ENCODE data around the gene PTS. TPM values are rescaled to one million over a fixed set of nuclear protein-coding genes. Genes with fewer than 3 reads are reported as not detected.
"Not testable (repeated sequence)": the region's sequence is repeated elsewhere in the genome, so short reads cannot be mapped to it uniquely, and the experiment has no call there.

The PTS gene
- total and polyA plus RNA-seq, 2 donors from 2014 or later, result 40.6 to 76.4 TPM

DNA sequence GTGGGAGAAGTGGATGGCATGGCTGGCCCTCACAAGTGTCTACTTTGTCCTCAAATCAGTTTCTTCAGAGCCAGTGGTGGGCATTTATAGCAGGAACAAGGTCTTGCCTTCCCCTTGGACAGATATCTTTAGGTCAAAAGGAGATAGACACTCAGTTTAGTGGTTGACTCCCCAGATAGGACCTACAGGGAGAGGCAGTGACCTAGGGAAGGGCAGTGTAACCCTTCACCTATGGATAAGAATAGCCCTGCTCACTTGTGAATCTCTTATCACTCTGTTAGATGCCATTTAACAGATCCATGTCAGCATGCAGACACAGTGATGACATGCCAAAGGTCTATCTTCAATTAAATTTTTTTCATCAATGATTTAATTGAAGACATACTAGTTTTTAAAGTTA is 39.9 kb upstream of the PTS start:
- Histone ChIP-seq H3K9me3 (ENCODE audit: control insufficient read depth in 2 of 3, insufficient read depth in 1 of 3, low read length in 3 of 3) (no peaks in the 10 kb centered on the region), H3K27ac (ENCODE audit: low read depth in 2 of 2, low read length in 2 of 2) (no peak overlapping the region), H3K36me3 (ENCODE audit: control insufficient read depth in 2 of 3, insufficient read depth in 3 of 3, low read length in 3 of 3) (no peaks in the 10 kb centered on the region), H3K9ac (ENCODE audit: low read length in 3 of 3) (no peak overlapping the region), H3K4me3 (ENCODE audit: low read length in 3 of 3) (no peak overlapping the region), H3K4me1 (ENCODE audit: control insufficient read depth in 2 of 3, insufficient read depth in 2 of 3, low read depth in 1 of 3, low read length in 3 of 3) (no peaks in the 10 kb centered on the region), H3K27me3 (ENCODE audit: control insufficient read depth, insufficient read depth, low read length) (no peaks in the 10 kb centered on the region)
- DNase-seq, result no peak
- intact Hi-C loops (cut with DNase I), result no loop called here
- TF ChIP-seq, protein P1, sequence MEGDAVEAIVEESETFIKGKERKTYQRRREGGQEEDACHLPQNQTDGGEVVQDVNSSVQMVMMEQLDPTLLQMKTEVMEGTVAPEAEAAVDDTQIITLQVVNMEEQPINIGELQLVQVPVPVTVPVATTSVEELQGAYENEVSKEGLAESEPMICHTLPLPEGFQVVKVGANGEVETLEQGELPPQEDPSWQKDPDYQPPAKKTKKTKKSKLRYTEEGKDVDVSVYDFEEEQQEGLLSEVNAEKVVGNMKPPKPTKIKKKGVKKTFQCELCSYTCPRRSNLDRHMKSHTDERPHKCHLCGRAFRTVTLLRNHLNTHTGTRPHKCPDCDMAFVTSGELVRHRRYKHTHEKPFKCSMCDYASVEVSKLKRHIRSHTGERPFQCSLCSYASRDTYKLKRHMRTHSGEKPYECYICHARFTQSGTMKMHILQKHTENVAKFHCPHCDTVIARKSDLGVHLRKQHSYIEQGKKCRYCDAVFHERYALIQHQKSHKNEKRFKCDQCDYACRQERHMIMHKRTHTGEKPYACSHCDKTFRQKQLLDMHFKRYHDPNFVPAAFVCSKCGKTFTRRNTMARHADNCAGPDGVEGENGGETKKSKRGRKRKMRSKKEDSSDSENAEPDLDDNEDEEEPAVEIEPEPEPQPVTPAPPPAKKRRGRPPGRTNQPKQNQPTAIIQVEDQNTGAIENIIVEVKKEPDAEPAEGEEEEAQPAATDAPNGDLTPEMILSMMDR (IDR thresholded peaks at IDR 0.05; ENCODE audit: borderline replicate concordance, extremely low read depth, insufficient read depth), result no peak
- FAIRE-seq, result no peak

GRCh38 chr11:112195113-112195512 is 31.1 kb upstream of the PTS start:
- H3K27ac ChIP-seq (ENCODE audit: low read depth in 2 of 2, low read length in 2 of 2); intact Hi-C loops (cut with DNase I); H3K9me3 ChIP-seq (ENCODE audit: control insufficient read depth in 2 of 3, insufficient read depth in 1 of 3, low read length in 3 of 3); H3K4me3 ChIP-seq (ENCODE audit: low read length in 3 of 3); H3K27me3 ChIP-seq (ENCODE audit: control insufficient read depth, insufficient read depth, low read length); H3K4me1 ChIP-seq (ENCODE audit: control insufficient read depth in 2 of 3, insufficient read depth in 2 of 3, low read depth in 1 of 3, low read length in 3 of 3); H3K9ac ChIP-seq (ENCODE audit: low read length in 3 of 3); H3K36me3 ChIP-seq (ENCODE audit: control insufficient read depth in 2 of 3, insufficient read depth in 3 of 3, low read length in 3 of 3); FAIRE-seq: not testable (repeated sequence)
- DNase-seq, result peak in 1 of 5 donors; percentile 67

DNA sequence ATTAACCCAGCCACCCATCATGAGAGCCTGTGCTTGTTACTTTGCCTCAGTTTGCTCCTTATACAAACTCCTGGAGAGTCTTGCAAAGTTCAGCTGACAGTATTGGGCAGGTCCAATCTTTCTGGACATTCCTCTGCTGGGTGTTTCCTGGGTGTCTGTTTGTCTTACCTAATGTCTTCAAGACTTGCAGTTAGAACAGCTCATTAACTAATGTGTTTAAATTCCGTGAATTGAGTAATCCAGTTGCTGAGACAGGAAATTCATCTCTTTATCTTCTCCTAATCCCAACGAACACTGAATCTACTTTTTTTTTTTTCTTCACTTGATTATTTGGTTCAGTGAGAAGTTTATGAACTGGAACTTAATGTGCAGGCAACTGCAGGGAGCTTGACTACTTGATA is 30.3 kb upstream of the PTS start:
- TF ChIP-seq, protein P1 (IDR thresholded peaks at IDR 0.05; ENCODE audit: borderline replicate concordance, extremely low read depth, insufficient read depth), result no peak
- no peak for FAIRE-seq
- peak in 2 of 5 donors; percentile 38 to 47 for DNase-seq

GRCh38 chr11:112196519-112197087 is 29.6 kb upstream of the PTS start:
- Histone ChIP-seq H3K4me1 (ENCODE audit: control insufficient read depth in 2 of 3, insufficient read depth in 2 of 3, low read depth in 1 of 3, low read length in 3 of 3) (peaks cover 0 to 3% (median 0%) of the 10 kb centered on the region in 3 donors), H3K9me3 (ENCODE audit: control insufficient read depth in 2 of 3, insufficient read depth in 1 of 3, low read length in 3 of 3) (no peaks in the 10 kb centered on the region), H3K9ac (ENCODE audit: low read length in 3 of 3) (no peak overlapping the region), H3K4me3 (ENCODE audit: low read length in 3 of 3) (no peak overlapping the region), H3K27me3 (ENCODE audit: control insufficient read depth, insufficient read depth, low read length) (no peaks in the 10 kb centered on the region), H3K27ac (ENCODE audit: low read depth in 2 of 2, low read length in 2 of 2) (no peak overlapping the region), H3K36me3 (ENCODE audit: control insufficient read depth in 2 of 3, insufficient read depth in 3 of 3, low read length in 3 of 3) (no peaks in the 10 kb centered on the region)
- DNase-seq (no peak), FAIRE-seq (no peak)
- intact Hi-C loops (cut with DNase I), result no loop called here
- TF ChIP-seq, protein P1 (IDR thresholded peaks at IDR 0.05; ENCODE audit: borderline replicate concordance, extremely low read depth, insufficient read depth), result no peak

More for the DNA sequence above, 30.3 kb upstream of the PTS start:
- H3K27ac ChIP-seq (ENCODE audit: low read depth in 2 of 2, low read length in 2 of 2), result no peak overlapping the region
- no peaks in the 10 kb centered on the region for H3K9me3 ChIP-seq (ENCODE audit: control insufficient read depth in 2 of 3, insufficient read depth in 1 of 3, low read length in 3 of 3)
- intact Hi-C loops (cut with DNase I), result no loop called here
- no peak overlapping the region for H3K4me3 ChIP-seq (ENCODE audit: low read length in 3 of 3)
- H3K27me3 ChIP-seq (ENCODE audit: control insufficient read depth, insufficient read depth, low read length), result no peaks in the 10 kb centered on the region
- H3K9ac ChIP-seq (ENCODE audit: low read length in 3 of 3), result no peak overlapping the region
- peaks cover 0 to 3% (median 0%) of the 10 kb centered on the region in 3 donors for H3K4me1 ChIP-seq (ENCODE audit: control insufficient read depth in 2 of 3, insufficient read depth in 2 of 3, low read depth in 1 of 3, low read length in 3 of 3)
- H3K36me3 ChIP-seq (ENCODE audit: control insufficient read depth in 2 of 3, insufficient read depth in 3 of 3, low read length in 3 of 3), result no peaks in the 10 kb centered on the region

DNA sequence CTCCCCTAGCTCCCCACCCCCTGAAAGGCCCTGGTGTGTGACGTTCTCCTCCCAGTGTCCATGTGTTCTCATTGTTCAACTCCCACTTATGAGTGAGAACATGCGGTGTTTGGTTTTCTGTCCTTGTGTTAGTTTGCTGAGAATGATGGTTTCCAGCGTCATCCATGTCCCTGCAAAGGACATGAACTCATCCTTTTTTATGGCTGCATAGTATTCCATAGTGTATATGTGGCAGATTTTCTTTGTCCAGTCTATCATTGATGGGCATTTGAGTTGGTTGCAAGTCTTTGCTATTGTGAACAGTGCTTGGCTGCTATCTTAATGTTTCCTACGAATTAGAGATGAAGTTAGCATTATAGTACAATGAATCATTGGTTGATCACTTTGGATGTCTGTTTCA is 27.1 kb upstream of the PTS start:
- H3K4me3 ChIP-seq (ENCODE audit: low read length in 3 of 3); intact Hi-C loops (cut with DNase I); H3K27ac ChIP-seq (ENCODE audit: low read depth in 2 of 2, low read length in 2 of 2); DNase-seq; H3K36me3 ChIP-seq (ENCODE audit: control insufficient read depth in 2 of 3, insufficient read depth in 3 of 3, low read length in 3 of 3); H3K27me3 ChIP-seq (ENCODE audit: control insufficient read depth, insufficient read depth, low read length); FAIRE-seq; H3K9me3 ChIP-seq (ENCODE audit: control insufficient read depth in 2 of 3, insufficient read depth in 1 of 3, low read length in 3 of 3); H3K9ac ChIP-seq (ENCODE audit: low read length in 3 of 3); H3K4me1 ChIP-seq (ENCODE audit: control insufficient read depth in 2 of 3, insufficient read depth in 2 of 3, low read depth in 1 of 3, low read length in 3 of 3): not testable (repeated sequence)
